Measurements from ENCODE around the gene KCNC3. TPM values are rescaled to one million over a fixed set of nuclear protein-coding genes. Genes with fewer than 3 reads are reported as not detected.

The KCNC3 gene
- total RNA-seq, 1 donor from 2014 or later = not detected

DNA sequence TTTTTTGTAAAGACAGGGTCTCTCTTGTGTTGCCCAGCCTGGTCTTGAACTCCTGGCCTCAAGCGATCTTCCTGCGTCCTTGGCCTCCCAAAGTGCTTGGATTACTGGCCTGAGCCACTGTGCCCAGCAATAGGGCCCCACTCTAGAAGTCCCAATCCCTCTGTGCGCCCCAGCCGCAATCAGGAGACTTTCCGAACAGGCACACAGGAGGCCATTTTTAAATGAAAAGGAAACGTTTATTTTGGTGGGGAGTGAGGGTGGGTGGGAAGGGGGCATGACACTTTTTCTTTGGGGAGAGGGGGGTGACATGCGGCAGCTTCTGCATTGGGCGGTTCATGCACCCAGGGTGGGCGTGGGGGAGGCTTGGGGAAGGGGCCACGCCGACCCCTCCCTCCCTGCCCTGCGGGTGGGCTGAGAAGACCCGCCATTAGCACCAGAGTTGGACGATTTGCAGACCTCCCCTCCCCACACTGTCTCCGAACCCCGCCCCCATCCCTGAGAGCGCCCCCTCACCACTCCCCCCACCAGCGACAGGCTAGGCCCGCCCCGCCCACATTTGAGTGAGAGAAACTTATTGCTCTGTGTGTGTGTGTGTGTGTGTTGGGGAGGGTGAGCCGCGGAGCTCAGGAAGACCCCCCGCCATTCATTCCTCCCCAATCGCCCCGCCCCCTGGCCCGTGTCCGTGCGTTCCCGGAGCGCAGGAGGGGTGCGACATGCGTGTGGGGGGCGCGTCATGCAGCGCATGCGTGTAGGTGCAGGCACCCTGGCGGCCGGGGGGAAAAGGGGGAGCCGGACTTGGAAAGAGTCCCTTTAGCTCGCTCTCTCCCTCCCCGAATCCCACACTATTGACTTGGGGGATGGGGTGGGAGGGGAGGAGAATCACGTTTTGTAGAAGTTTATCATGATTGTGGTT is 17.2 kb downstream of the KCNC3 start:
- TF ChIP-seq, protein P1, sequence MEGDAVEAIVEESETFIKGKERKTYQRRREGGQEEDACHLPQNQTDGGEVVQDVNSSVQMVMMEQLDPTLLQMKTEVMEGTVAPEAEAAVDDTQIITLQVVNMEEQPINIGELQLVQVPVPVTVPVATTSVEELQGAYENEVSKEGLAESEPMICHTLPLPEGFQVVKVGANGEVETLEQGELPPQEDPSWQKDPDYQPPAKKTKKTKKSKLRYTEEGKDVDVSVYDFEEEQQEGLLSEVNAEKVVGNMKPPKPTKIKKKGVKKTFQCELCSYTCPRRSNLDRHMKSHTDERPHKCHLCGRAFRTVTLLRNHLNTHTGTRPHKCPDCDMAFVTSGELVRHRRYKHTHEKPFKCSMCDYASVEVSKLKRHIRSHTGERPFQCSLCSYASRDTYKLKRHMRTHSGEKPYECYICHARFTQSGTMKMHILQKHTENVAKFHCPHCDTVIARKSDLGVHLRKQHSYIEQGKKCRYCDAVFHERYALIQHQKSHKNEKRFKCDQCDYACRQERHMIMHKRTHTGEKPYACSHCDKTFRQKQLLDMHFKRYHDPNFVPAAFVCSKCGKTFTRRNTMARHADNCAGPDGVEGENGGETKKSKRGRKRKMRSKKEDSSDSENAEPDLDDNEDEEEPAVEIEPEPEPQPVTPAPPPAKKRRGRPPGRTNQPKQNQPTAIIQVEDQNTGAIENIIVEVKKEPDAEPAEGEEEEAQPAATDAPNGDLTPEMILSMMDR (IDR thresholded peaks at IDR 0.05; ENCODE audit: insufficient read depth, low read length, severe bottlenecking) = no peak
- no peak overlapping the region for H3K4me3 ChIP-seq (ENCODE audit: low read depth, low read length)
- no peak for DNase-seq (ENCODE audit: low read depth)
- FAIRE-seq = no peak
- H3K36me3 ChIP-seq (ENCODE audit: control insufficient read depth, insufficient read depth, low read length) = no peaks in the 10 kb centered on the region
- peaks cover 10% of the 10 kb centered on the region for H3K27me3 ChIP-seq (ENCODE audit: control insufficient read depth, insufficient read depth, low read length)

DNA sequence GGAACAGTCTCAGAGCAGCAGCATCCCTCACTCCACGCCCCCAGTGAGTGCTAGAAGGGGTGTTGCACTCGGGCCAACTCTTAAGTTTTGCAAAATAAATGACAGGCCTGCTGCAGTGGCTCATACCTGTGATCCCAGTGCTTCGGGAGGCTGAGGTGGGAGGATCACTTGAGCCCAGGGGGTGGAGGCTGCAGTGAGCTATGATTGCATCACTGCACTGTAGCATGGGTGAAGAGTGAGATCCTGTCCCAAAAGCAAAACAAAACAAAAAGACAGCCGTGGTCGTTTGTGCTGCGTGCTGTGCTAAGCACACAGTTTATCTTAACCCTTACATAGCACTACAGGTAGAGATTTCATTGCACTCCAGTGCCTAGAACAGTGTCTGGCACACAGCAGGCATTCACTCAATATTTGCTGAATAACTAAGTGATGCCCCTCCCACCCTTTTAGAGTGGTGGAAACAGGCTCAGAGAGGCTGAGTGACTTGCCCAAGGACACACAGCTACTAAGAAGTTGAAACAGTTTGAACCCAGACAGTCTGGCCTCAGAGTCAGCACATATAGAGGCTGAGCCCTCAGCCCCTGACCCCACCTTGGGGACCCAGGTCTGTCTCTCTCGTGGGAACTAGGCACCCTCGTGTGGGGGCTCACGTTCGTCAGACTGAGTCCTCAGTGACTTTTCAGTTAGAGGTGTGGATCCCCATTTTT is 18.3 kb downstream of the KCNC3 start:
- DNase-seq (ENCODE audit: low read depth) (no peak), FAIRE-seq (peak; percentile 93)
- Histone ChIP-seq H3K36me3 (ENCODE audit: control insufficient read depth, insufficient read depth, low read length) (no peaks in the 10 kb centered on the region), H3K27me3 (ENCODE audit: control insufficient read depth, insufficient read depth, low read length) (peaks cover 10% of the 10 kb centered on the region), H3K4me3 (ENCODE audit: low read depth, low read length) (no peak overlapping the region)
- TF ChIP-seq, protein P1 (IDR thresholded peaks at IDR 0.05; ENCODE audit: insufficient read depth, low read length, severe bottlenecking) = no peak

DNA sequence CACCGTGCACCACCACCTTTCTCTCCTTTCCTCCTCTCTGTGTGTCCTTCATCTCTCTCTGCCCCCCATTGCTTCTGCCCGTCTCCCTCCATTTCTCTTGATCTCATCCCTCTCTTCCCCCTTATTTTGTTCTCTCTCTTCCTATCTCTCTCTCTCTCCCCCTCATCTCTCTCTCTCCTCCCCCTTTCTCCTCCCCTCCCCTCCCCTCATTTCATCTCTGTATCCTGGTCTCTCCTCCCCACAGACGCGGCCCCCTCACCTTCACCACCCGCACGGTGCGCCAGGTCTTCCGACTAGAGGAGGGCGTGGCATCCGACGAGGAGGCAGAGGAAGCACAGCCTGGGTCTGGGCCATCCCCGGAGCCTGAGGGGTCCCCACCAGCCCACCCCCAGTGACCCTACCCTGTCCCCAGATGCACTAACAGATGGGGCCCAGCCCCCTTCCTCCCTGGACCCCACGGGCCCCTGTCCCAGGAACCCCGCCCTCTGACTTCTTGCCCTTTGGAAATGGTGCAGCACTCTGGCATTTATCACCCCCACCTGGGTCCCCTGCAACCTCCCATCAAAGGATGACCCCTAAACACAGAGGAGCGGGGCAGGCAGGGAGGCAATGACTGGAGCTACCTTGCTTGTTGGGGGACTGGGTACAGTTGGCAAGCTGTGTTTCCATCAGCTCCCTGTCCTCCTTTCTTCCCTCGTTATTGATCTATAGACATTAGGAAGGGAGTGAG is 19.6 kb downstream of the KCNC3 start:
- Histone ChIP-seq H3K36me3 (ENCODE audit: control insufficient read depth, insufficient read depth, low read length) (no peaks in the 10 kb centered on the region), H3K27me3 (ENCODE audit: control insufficient read depth, insufficient read depth, low read length) (peaks cover 10% of the 10 kb centered on the region), H3K4me3 (ENCODE audit: low read depth, low read length) (no peak overlapping the region)
- no peak for FAIRE-seq
- no peak for DNase-seq (ENCODE audit: low read depth)
- TF ChIP-seq, protein P1 (IDR thresholded peaks at IDR 0.05; ENCODE audit: insufficient read depth, low read length, severe bottlenecking) = no peak

DNA sequence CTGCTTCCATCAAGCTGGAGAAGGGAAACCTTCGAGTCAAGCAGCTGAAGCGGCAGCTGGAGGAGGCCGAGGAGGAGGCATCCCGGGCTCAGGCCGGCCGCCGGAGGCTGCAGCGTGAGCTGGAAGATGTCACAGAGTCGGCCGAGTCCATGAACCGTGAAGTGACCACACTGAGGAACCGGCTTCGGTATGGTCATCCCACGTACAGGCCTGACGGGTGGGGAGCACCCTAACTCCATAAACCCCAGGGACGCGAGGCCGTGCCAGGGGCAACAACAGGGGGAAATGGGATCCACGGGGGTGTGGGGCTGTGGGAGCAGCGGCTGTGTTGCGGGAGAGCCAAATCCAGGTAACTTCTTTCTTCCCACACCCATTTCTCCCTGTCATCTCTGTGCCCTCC is 20.2 kb downstream of the KCNC3 start:
- Histone ChIP-seq H3K36me3 (ENCODE audit: control insufficient read depth, insufficient read depth, low read length) (no peaks in the 10 kb centered on the region), H3K27me3 (ENCODE audit: control insufficient read depth, insufficient read depth, low read length) (peaks cover 10% of the 10 kb centered on the region), H3K4me3 (ENCODE audit: low read depth, low read length) (no peak overlapping the region)
- FAIRE-seq (no peak), DNase-seq (ENCODE audit: low read depth) (no peak)
- TF ChIP-seq, protein P1 (IDR thresholded peaks at IDR 0.05; ENCODE audit: insufficient read depth, low read length, severe bottlenecking) = no peak

DNA sequence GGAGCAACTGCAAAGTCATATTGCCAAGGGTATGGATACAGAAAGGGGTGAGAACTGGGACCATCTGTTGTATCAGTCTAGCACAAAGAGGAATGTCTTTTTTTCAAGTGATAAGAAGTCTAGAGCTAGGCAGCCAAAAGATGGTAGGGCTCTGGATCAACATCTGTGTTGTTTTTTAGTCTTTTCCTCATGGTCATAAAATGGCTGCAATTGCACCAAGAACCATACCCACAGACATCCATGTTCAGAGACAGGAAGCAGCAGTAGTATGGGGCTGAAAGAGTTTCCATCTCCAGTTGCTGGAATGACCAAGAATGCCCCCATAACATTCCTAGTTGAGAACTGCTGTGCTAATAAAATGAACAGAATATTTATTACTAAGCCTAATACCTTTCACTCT is 25.6 kb downstream of the KCNC3 start:
- DNase-seq (ENCODE audit: low read depth) (no peak), FAIRE-seq (no peak)
- H3K4me3 ChIP-seq (ENCODE audit: low read depth, low read length) = no peak overlapping the region
- H3K27me3 ChIP-seq (ENCODE audit: control insufficient read depth, insufficient read depth, low read length) = no peaks in the 10 kb centered on the region
- TF ChIP-seq, protein P1 (IDR thresholded peaks at IDR 0.05; ENCODE audit: insufficient read depth, low read length, severe bottlenecking) = no peak
- no peaks in the 10 kb centered on the region for H3K36me3 ChIP-seq (ENCODE audit: control insufficient read depth, insufficient read depth, low read length)
